Activated CD4-positive, CD25-positive, alpha-beta regulatory T cell (primary cell): ENCODE data around the gene SYCE1L.
"Not testable (repeated sequence)": the region's sequence is repeated elsewhere in the genome, so short reads cannot be mapped to it uniquely, and the experiment has no call there.

Experiments used
- DNase-seq, 4 experiments: peaks; one replicate each; lab custom pipeline; 2025; lab: John Stamatoyannopoulos, UW

The SYCE1L gene

DNA sequence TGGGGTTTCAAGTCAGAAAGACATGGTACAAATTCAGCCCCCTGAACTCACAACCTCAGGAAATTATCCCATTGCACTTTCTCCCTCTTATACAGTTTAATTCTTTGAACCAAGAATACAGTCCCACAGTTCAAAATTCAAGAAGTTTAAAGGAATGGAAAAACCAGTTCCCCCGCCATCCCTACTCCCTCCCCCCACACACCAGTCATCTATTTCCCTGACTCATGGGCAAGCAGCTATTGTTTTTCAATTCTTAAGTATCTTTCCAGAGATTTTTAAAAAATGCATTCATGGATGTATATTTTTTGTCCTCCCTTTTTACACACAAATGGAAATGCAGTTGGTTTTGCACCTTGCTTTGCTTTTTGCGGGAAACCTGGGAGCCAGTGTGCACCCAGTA lies 7.3 kb downstream of the SYCE1L start:
- DNase-seq, result no peak

GRCh38 chr16:77207030-77207429 lies 7.8 kb downstream of the SYCE1L start:
- DNase-seq, result no peak

- no peak for DNase-seq
Observed at GRCh38 chr16:77208382-77208781, 9.2 kb downstream of the SYCE1L start.

DNA sequence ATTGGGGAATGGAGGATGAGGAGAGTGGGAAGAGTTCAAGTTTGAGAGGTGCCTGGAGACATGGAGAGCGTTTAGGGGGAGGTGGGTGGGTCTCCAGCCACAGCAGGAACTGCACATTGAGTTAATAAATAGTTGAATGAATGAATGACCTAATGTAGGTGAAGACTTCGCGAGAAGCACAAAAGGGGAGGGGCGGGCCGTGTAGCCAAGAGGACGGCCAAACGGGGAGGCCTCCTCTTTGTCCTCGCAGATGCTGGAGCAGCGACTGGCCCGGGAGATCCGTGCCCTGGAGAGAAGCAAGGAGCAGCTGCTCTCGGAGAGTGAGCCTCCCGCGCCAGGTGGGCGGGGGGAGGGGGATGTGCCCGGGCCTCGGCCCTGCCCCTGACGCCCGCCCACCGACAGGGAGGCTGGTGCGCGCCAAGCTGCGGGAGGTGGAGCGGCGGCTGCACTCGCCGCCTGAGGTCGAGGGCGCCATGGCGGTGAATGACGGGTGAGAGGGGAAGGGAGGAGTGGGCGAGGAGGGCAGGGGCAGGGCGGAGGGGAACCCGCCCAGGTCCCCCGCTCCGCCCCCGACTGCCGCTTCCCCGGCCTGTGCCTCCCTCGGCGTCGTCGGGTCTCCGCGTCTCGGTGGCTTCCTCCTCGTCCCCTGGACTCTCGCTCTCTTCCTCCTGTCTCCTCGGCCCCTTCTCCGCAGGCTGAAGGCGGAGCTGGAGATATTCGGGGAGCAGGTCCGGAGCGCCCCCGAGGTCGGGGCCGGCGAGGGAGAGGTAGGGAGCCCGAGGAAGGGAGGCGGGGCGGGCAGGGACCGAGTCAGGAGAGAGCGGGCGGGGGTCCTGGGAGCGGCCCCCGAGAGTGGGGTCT lies 12.9 kb downstream of the SYCE1L start:
- DNase-seq, result peak in 3 of 4 experiments; percentile 43 to 56 (median 50)

- DNase-seq, result peak; percentile 46 to 58 (median 50)
Observed at GRCh38 chr16:77212741-77213541, 13.7 kb downstream of the SYCE1L start.

- DNase-seq, result no peak
Observed at GRCh38 chr16:77213542-77214106, 14.4 kb downstream of the SYCE1L start.

- DNase-seq, result no peak
Observed at GRCh38 chr16:77214411-77215138, 15.4 kb downstream of the SYCE1L start.

- DNase-seq, result no peak
Observed at GRCh38 chr16:77219437-77219836, 20.2 kb downstream of the SYCE1L start.

GRCh38 chr16:77220427-77220826 lies 21.2 kb downstream of the SYCE1L start:
- DNase-seq, result no peak

- DNase-seq, result no peak
Observed at GRCh38 chr16:77221482-77221881, 22.3 kb downstream of the SYCE1L start.

DNA sequence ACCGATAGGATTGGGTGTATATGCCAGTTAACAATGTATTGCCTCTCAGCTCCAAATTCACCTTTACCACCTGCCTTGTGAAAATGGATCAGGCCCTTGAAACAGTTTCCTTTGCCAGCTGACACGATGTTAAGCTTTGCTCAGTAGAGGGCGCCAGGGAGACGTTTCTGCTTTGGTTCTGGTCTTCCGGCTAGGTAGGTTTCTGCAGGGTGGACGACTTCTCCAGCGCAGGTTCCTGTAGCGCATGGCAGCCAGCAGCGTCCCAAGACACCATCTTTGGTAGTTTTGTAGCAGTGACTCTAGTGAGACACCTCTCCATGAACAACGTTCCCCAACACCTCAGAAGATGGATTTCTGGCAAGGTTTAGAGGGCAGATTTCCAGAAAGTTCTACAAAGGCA lies 24.0 kb downstream of the SYCE1L start:
- DNase-seq, result no peak

- DNase-seq, result no peak
Observed at GRCh38 chr16:77225182-77225581, 26.0 kb downstream of the SYCE1L start.

DNA sequence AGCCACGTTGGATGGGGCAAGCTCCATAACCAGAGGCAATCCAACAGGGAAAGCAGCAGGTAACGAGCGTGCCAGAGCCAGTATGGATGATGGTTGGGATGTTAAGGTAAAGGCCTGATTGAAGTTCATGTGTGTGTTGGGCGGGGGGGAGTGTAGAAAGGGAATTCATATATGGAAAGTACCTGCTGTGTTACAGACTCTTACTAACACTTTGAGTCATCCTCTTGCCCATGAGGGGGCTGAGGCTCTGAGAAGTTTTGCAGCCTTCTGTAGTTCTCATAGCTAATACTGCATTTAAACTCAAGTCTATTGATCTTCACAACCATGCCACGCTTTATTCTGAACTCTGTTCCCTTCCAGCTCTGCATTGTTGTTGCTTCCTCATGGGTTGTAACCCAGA lies 28.5 kb downstream of the SYCE1L start:
- DNase-seq, result no peak

DNA sequence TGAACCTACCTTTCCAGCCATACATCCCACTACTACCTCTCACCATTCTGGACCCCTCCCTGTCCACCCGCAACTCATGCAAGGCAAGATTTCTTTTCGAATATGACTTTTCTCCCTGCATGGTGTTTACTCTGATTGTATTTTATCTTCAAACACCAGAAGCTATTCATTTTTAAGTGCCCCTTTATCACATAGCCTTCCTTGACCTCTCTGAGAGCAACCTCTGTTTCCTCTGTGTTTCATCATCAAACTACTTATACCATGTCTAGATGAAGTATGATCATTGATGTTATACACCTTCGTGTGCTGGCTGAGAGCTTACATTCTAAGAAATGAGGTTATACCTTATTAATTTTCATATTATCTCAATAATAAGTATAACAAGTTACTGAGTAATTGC lies 31.8 kb downstream of the SYCE1L start:
- DNase-seq, result no peak

GRCh38 chr16:77233799-77234519 lies 34.8 kb downstream of the SYCE1L start:
- DNase-seq, result no peak

DNA sequence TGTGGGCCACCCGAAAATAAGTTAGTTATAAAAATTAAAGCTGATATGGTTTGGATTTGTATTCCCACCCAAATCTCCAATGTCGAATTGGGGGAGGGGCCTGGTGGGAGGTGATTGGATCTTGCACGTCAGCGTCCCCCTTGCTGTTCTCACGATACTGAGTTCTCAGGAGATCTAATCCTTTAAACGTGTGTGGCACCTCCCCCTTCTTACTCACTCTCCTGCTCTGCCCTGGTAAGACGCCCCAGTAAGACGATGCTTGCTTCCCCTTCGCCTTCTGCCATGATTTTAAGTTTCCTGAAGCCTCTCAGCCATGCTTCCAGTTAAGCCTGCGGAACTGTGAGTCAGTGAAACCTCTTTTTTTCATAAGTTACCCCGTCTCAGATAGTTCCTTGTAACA lies 35.4 kb downstream of the SYCE1L start:
- no peak for DNase-seq

- DNase-seq, result peak; percentile 68 to 79 (median 71)
Observed at GRCh38 chr16:77236063-77236511, 36.9 kb downstream of the SYCE1L start.

- no peak for DNase-seq
Observed at GRCh38 chr16:77238593-77238992, 39.4 kb downstream of the SYCE1L start.

- DNase-seq, result not testable (repeated sequence)
Observed at GRCh38 chr16:77242471-77242870, 43.3 kb downstream of the SYCE1L start.

DNA sequence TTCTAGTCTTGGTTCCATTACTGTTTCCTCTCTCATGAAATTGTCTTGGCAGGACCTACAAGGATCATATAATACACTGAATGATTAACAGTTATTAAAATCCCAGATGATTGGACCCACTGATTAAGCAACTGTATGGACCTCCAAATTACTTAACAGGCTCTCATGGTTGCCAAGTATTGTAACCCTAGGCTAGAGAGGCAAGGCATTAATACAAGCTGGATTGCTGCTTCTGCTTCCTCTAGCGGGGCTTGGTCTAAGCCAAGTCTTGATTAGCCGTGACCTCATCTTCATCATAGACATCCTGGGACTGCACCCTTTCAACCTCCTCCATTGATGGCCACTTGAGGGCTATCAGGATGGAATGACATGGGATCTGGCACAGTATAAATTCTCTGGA lies 46.9 kb downstream of the SYCE1L start:
- DNase-seq, result no peak

GRCh38 chr16:77250400-77250799 lies 51.2 kb downstream of the SYCE1L start:
- no peak for DNase-seq
